NCI-H524 treated with DMSO at 0.1 percent for 48 hours (cell line): ENCODE measurements around the gene PRDM1.

ENCODE experiments used
- DNase-seq: peaks from one replicate; lab custom pipeline; 2025; lab: John Stamatoyannopoulos, UW

PRDM1 gene

DNA sequence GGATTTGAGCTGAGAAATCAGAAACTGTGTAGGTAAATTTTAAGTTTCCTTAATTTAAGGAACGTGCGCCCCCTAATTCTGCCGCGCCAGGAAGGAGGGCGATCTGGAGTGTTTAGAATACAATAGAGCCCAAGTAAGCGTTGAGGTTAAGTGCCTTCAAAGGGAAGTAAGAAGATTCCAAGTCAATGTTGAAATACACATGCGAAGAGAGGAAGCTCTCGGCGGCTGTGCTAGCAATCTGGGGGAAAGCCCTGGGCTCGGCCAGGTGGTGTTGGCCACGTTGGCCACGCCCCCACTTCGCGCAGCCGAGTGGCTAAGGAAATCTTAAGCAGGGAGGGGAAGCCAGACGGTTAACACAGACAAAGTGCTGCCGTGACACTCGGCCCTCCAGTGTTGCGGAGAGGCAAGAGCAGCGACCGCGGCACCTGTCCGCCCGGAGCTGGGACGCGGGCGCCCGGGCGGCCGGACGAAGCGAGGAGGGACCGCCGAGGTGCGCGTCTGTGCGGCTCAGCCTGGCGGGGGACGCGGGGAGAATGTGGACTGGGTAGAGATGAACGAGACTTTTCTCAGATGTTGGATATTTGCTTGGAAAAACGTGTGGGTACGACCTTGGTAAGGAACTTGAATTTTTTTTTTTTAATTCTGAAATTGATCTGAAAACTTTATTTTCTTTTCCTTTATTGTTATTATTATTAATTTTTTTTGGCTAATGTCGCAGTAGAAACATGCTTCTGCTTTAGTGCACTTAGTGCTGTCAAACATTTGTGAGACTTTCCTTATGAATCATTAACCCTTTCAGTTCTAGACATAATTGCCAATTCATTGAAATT lies at the start of gene PRDM1:
PRDM1 (plus strand) TSS at position 353 of the 830 bp plus-strand sequence; CDS start at position 571, 218 bp downstream.
- peak; percentile 64 for DNase-seq

DNA sequence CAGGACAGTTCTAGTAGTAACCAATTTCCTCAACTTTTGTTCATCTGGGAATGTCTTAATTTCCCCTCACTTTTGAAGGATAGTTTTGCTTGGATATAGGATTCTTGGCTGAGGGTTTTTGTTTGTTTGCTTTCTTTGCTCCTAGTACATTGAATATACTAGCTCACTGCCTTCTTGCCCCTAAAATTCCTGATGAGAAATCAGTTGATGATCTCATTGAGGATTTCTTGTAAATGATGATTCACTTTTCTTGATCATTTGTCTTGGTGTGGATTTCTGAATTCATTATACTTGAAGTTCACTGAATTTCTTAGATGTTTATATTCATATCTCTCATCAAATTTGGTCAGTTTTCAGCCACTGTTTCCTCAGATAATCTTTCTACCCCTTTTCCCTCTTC lies 49.1 kb upstream of the PRDM1 start:
- DNase-seq, result no peak

DNA sequence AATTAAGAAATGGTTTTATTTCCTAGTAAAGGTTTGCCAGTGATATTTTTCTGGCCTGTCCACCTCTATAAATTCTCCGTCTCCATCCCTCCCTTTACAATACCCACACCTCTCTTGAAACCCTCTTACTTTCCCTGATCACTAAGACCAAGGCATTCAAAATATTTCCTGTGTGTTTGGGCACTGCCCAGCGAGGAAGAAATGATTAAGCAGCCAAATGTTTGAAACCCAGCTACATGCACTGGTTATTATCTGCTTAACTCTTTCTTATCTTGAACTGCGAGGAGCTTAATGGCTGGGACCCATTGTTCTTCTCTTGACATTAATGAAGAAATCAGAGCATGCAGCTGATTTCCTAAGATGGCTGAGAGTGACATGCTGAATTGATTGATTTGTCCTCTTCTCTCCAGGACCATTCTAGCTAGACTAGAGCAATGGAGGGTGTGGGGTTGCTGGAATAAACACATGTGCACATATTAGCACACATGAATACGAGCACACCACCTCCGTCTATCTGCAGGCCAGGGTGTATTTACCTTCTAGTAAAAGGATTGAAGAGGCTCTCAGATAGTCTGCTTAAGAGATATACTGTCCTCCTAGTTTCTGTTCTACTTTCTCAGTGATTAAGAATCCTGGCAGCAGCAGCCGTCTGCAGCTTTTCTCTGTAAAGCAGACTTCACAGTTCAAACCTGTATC lies 46.1 kb upstream of the PRDM1 start:
- no peak for DNase-seq

- DNase-seq, result no peak
These were observed 42.0 kb upstream of the PRDM1 start for GRCh38 chr6:106044151-106044550.

DNA sequence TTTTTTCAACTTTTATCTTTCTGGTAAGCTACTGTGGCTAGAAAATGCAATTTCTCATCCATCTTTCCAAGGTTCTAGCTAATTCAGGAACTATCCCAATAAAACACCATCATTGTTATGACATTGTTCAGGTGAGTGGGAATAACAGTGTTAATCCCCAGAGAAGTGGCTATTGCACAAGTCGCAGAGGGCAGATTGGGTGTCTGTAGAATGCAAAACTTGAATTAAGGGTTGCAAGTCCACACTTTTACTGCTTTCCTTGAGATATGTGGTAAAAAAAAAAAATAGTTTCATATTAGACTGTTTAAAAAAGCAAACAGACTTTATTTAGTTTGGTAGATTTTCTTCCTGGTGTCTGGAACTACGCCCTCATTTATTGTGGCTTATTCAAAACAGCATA lies 41.1 kb upstream of the PRDM1 start:
- no peak for DNase-seq

- DNase-seq, result no peak
These were observed 39.9 kb upstream of the PRDM1 start for GRCh38 chr6:106046116-106046853.

DNA sequence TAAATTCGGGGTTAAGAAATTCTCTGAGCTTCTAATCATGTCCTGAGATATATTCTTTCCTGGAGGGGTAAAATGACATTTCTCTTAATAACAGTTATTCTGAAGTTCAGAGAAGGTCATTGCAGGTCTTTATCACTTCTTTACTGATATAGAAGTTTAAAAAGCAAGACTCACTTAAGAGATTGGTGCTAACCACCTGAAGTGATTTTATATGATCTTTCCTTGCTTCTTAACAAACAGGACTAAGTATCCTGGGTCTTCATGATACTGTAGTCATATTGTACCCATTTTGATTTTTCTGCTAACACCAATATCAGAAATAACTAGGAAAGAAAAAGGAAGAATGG lies 39.3 kb upstream of the PRDM1 start:
- no peak for DNase-seq

GRCh38 chr6:106048336-106048735 lies 37.8 kb upstream of the PRDM1 start:
- no peak for DNase-seq

DNA sequence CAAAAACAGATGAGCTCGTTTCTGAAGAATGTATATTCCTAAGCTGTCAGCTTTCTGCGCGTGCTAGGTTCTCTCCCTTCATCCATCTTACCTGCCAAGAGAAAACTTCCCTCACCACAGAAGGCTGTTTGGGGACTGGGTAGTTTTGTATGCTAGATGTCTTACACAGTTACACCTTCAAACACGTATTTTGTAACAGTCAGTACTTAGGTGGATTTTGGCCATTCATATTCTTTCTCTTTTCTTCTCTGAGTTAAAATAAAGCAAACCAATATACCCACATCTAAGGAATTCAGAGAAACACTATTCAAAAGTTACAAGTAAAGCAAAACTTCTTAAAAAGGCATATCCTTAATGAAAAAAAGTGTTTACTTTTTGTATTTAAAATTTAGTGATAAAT lies 35.6 kb upstream of the PRDM1 start:
- no peak for DNase-seq

- no peak for DNase-seq
These were observed 34.9 kb upstream of the PRDM1 start for GRCh38 chr6:106051226-106051625.

DNA sequence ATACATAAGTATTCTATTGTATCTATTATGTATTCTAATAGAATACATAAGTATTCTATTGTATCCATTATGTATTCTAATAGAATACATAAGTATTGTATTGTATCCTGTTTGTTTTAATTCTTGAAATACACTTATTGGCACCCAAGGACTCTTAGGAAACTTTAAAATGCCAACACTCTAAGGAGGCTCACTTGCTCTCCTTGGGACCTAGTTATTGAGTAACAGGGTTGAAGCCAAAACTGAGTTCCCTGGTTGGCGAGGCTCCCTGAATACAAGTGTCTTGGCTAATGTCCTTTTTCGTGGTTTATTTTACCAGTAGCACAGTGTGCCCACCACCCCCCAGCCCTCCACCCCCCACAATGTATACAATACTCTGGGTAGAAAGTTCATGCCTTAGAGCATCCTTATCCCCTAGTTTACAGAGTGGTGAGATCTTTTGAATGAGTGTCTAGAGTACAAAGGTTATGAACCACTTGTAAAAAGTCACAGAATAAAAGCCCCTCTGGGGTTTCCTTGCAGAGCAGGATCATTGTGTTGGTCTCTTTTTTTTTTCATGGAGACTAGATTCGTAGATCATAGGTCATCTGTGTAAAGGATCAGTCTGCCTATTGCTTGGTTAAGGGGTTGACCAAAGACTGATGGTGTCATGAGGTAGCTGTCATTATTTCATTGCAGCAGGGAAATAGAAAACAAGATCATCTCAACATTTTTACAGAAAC lies 32.5 kb upstream of the PRDM1 start:
- no peak for DNase-seq

DNA sequence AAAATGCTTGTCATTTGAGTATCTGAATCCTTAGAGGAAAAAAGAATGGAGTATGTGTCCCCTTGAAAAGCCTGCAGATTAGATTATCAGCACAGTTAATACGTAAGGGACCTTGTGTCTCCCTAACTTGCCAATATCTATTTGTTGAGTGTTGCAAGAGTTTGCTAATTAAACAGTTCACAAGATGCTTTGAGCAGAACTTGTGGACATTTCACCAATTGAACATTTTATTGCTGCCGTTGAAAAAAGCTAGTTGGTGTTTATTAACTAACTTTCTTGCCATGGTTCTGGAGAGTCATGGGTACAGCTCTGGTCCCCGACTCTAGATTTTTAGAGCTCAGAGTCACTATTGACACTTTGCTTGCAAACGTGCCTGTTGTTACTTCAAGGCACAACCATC lies 30.6 kb upstream of the PRDM1 start:
- DNase-seq, result no peak

DNA sequence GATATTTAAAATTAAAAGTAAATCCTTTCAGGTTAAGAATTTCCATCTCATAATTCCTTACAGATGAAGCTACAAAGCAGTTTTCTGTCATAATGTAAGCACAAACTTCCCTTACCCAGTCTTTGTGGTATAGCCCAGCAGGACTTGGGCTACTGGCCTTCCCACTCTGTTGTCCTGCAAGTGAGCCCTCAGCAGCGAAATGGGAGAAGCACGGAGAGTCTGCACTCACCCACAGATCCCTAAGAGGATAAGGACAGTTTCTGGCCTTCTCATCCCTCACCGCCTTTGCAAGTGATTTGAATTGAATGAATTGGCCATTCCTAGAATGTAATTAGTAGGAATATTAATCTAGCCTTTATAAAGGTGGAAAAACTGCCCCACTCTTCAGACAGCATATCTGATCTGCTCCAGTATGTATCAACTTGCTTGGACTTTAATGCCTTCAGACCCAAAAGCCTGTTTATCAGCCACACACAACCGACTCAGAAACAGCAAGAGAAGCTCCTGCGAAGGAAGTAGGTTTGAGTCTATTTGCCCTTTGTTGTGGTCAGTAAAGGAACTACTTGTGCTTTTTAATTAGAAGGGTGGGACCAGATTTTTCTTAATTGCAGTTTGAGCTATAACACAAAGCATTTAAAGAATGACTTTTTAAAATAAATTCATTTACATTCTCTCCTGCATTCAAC lies 29.9 kb upstream of the PRDM1 start:
- no peak for DNase-seq

- DNase-seq, result no peak
These were observed 29.3 kb upstream of the PRDM1 start for GRCh38 chr6:106056746-106057390.

- DNase-seq, result no peak
These were observed 26.8 kb upstream of the PRDM1 start for GRCh38 chr6:106059331-106059730.

DNA sequence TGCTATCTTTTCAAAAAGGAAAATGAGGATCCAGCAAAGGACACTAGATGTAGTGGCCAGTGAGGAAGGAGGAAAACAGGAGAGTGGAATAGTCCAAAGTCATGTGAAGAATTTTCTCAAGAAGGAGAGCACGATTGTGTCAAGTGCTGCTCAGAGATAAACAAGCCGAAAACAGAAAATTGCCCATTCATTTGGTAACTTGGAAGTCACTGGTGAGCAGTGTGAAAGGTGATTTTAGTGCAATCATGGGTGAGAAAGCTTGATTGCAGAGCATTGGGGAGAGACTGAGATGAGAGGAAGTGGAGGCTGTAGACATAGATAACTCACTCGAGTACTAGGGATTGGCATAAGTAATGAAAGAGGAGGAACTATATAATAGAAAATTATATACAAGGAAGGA lies 26.0 kb upstream of the PRDM1 start:
- DNase-seq, result no peak

- no peak for DNase-seq
These were observed 22.7 kb upstream of the PRDM1 start for GRCh38 chr6:106063448-106063850.

DNA sequence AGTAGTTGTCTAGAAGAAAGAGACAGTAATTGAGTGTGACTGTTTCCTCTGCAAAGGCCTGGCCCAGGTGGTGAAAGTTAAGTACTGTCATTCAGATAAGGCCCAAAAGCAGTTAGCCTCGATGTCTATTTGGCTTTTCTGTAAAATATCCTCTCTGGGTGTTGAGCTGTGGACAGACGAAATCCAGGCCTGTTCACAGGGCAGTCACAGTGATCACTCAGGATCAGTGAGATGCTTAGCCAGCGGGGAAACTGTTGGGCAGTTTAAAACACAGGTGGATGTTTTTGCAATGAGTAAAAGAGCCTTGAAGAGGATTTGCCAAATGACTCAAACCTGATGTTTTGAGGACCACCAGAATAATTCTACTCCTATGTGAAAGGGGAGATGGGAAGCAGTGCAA lies 22.0 kb upstream of the PRDM1 start:
- DNase-seq, result no peak

- DNase-seq, result no peak
These were observed 21.4 kb upstream of the PRDM1 start for GRCh38 chr6:106064756-106065155.

GRCh38 chr6:106066989-106067388 lies 19.1 kb upstream of the PRDM1 start:
- DNase-seq, result no peak

GRCh38 chr6:106069478-106069877 lies 16.7 kb upstream of the PRDM1 start:
- peak; percentile 79 for DNase-seq
